Subcutaneous abdominal adipose tissue (tissue), 5 donors: ENCODE results near the gene HOMEZ.
"Not testable (repeated sequence)": the region's sequence is repeated elsewhere in the genome, so short reads cannot be mapped to it uniquely, and the experiment has no call there.

Experiments
- H3K27ac ChIP-seq: one replicate; pipeline ENCODE4 v1.7.0; 2013; ENCODE audit warnings: low read depth, mild to moderate bottlenecking, inconsistent platforms, low read length, moderate library complexity
- H3K27me3 ChIP-seq, 5 donors: one replicate each; pipeline ENCODE4 v1.7.0; 2013; ENCODE audit warnings: low read length in 5 of 5, inconsistent platforms in 1 of 5; ENCODE audit not compliant: control insufficient read depth in 5 of 5, insufficient read depth in 4 of 5
- H3K36me3 ChIP-seq, 5 donors: one replicate each; pipeline ENCODE4 v1.7.0; 2013; ENCODE audit warnings: low read length in 5 of 5; ENCODE audit not compliant: control insufficient read depth in 5 of 5, insufficient read depth in 5 of 5
- H3K4me1 ChIP-seq, 5 donors: one replicate each; pipeline ENCODE4 v1.7.0; 2013; ENCODE audit warnings: low read length in 5 of 5, mild to moderate bottlenecking in 3 of 5, moderate library complexity in 1 of 5; ENCODE audit not compliant: control insufficient read depth in 5 of 5, insufficient read depth in 5 of 5
- H3K4me3 ChIP-seq, 5 donors: one replicate each; pipeline ENCODE4 v1.7.0; 2013; ENCODE audit warnings: low read length in 5 of 5, low read depth in 1 of 5
- H3K9ac ChIP-seq, 5 donors: one replicate each; pipeline ENCODE4 v1.7.0; 2013; ENCODE audit warnings: low read length in 5 of 5, mild to moderate bottlenecking in 4 of 5, moderate library complexity in 3 of 5
- H3K9me3 ChIP-seq, 5 donors: one replicate each; pipeline ENCODE4 v1.7.0; 2013; ENCODE audit warnings: low read length in 5 of 5; ENCODE audit not compliant: control insufficient read depth in 5 of 5
- donor health status: healthy.
- donor health status: healthy.
- donor health status: healthy.
- donor health status: healthy.
- donor health status: healthy.

The HOMEZ gene

GRCh38 chr14:23281247-23281646, 4.7 kb downstream of the HOMEZ start:
- peaks cover 0 to 11% (median 8%) of the 10 kb centered on the region in 5 donors for H3K36me3 ChIP-seq
- H3K27ac ChIP-seq, result no peak overlapping the region
- H3K4me1 ChIP-seq, result peaks cover 2 to 25% (median 21%) of the 10 kb centered on the region in 5 donors
- no peak overlapping the region for H3K4me3 ChIP-seq
- H3K9me3 ChIP-seq, result no peaks in the 10 kb centered on the region
- no peak overlapping the region for H3K9ac ChIP-seq
- H3K27me3 ChIP-seq, result no peaks in the 10 kb centered on the region

GRCh38 chr14:23277928-23278327, 8.0 kb downstream of the HOMEZ start:
- not testable (repeated sequence) for H3K4me1 ChIP-seq

DNA sequence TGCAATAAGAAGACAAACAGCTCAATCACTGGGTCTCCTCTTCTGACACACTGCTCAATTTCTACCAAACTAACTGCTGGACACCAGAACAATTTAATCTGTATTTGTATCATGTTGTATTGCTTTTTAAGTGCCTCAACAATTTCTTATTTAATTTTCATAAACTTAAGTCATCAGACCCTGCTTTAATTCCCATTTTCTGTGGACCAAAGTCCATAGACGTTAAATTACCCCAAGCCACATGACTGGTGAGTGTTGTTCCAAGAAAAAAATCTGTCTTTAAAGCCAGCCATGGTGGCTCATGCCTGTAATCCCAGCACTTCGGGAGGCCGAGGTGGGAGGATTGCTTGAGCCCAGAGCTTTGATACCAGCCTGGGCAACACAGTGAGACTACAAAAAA, 8.7 kb downstream of the HOMEZ start:
- Histone ChIP-seq H3K9me3 (no peaks in the 10 kb centered on the region), H3K27me3 (no peaks in the 10 kb centered on the region), H3K36me3 (peaks cover 0 to 18% (median 15%) of the 10 kb centered on the region in 5 donors), H3K4me3 (no peak overlapping the region), H3K27ac (no peak overlapping the region), H3K4me1 (peaks cover 2 to 8% (median 5%) of the 10 kb centered on the region in 5 donors), H3K9ac (no peak overlapping the region)

More at GRCh38 chr14:23277928-23278327, 8.0 kb downstream of the HOMEZ start:
- not testable (repeated sequence) for H3K27me3 ChIP-seq, H3K9ac ChIP-seq, H3K27ac ChIP-seq, H3K4me3 ChIP-seq, H3K9me3 ChIP-seq
- H3K36me3 ChIP-seq, result peaks cover 0 to 21% (median 15%) of the 10 kb centered on the region in 5 donors

DNA sequence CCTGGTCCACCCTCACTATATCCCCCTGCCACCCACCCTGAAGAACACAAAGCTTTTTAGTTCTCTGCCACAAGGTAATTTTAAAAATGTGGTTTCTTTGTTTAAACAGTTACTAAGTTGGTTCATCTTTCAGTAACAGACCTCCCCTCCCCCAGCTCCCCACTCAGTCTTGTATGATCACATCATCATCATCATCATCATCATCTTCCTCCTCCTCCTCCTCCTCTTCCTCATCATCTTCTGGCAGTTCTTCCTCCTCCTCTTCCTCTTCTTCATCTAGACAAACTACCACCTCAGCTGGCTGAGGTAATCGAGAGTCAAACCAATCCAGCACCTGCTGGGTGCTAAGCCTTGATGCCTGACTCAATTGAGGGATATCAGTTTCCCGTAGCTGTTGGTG, 10.5 kb downstream of the HOMEZ start:
- Histone ChIP-seq H3K27me3 (no peaks in the 10 kb centered on the region), H3K36me3 (peaks cover 0 to 18% (median 15%) of the 10 kb centered on the region in 5 donors), H3K27ac (no peak overlapping the region), H3K9ac (no peak overlapping the region), H3K9me3 (no peaks in the 10 kb centered on the region), H3K4me3 (no peak overlapping the region), H3K4me1 (peaks cover 2 to 7% (median 5%) of the 10 kb centered on the region in 5 donors)

DNA sequence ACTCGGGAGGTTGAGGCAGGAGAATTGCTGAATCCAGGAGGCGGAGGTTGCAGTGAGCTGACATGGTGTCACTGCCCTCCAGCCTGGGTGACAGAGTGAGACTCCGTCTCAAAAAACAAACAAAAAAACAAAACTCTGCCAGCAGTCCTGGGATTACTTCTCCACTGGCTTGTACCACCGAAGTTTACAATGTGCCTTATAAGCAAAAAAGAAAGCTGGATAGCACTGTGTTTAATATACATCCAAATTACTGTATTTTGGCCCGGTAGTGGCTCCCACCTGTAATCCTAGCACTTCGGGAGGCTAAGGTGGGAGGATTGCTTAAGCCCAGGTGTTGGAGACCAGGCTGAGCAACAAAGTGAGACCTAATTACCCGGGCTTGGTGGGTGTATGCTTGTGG, 16.7 kb downstream of the HOMEZ start:
- no peaks in the 10 kb centered on the region for H3K27me3 ChIP-seq
- no peaks in the 10 kb centered on the region for H3K36me3 ChIP-seq
- H3K9ac ChIP-seq, result no peak overlapping the region
- H3K27ac ChIP-seq, result no peak overlapping the region
- no peak overlapping the region for H3K4me3 ChIP-seq
- H3K9me3 ChIP-seq, result no peaks in the 10 kb centered on the region
- H3K4me1 ChIP-seq, result no peaks in the 10 kb centered on the region

- H3K4me3 ChIP-seq, H3K27ac ChIP-seq, H3K36me3 ChIP-seq: not testable (repeated sequence)
Observed at GRCh38 chr14:23260849-23261248, 25.1 kb downstream of the HOMEZ start.

GRCh38 chr14:23259426-23259825, 26.5 kb downstream of the HOMEZ start:
- Histone ChIP-seq H3K4me3 (no peak overlapping the region), H3K4me1 (no peaks in the 10 kb centered on the region), H3K27me3 (no peaks in the 10 kb centered on the region), H3K9ac (no peak overlapping the region), H3K36me3 (no peaks in the 10 kb centered on the region), H3K27ac (no peak overlapping the region), H3K9me3 (no peaks in the 10 kb centered on the region)

More at GRCh38 chr14:23260849-23261248, 25.1 kb downstream of the HOMEZ start:
- H3K9ac ChIP-seq, H3K4me1 ChIP-seq, H3K27me3 ChIP-seq, H3K9me3 ChIP-seq: not testable (repeated sequence)

GRCh38 chr14:23258256-23258655, 27.7 kb downstream of the HOMEZ start:
- H3K4me3 ChIP-seq, result no peak overlapping the region
- no peaks in the 10 kb centered on the region for H3K9me3 ChIP-seq
- no peaks in the 10 kb centered on the region for H3K27me3 ChIP-seq
- H3K4me1 ChIP-seq, result no peaks in the 10 kb centered on the region
- no peak overlapping the region for H3K27ac ChIP-seq
- no peaks in the 10 kb centered on the region for H3K36me3 ChIP-seq
- no peak overlapping the region for H3K9ac ChIP-seq

- no peak overlapping the region for H3K4me3 ChIP-seq
Observed at GRCh38 chr14:23252420-23253333, 33.3 kb downstream of the HOMEZ start.

GRCh38 chr14:23252006-23252405, 33.9 kb downstream of the HOMEZ start:
- Histone ChIP-seq H3K9ac (no peak overlapping the region), H3K4me3 (no peak overlapping the region), H3K9me3 (no peaks in the 10 kb centered on the region), H3K27me3 (no peaks in the 10 kb centered on the region), H3K27ac (no peak overlapping the region), H3K4me1 (no peaks in the 10 kb centered on the region), H3K36me3 (no peaks in the 10 kb centered on the region)

More at GRCh38 chr14:23252420-23253333, 33.3 kb downstream of the HOMEZ start:
- no peaks in the 10 kb centered on the region for H3K4me1 ChIP-seq
- no peaks in the 10 kb centered on the region for H3K36me3 ChIP-seq
- H3K9me3 ChIP-seq, result no peaks in the 10 kb centered on the region
- H3K27me3 ChIP-seq, result no peaks in the 10 kb centered on the region
- no peak overlapping the region for H3K9ac ChIP-seq
- H3K27ac ChIP-seq, result no peak overlapping the region
